Stimulated activated CD4-positive, alpha-beta T cell treated with anti-CD3 and anti-CD28 coated beads, Interleukin-15, amount 100 ng/mL, for 48 hours (primary cell): Measurements from ENCODE around the gene COX7A1.
"Not testable (repeated sequence)": the region's sequence is repeated elsewhere in the genome, so short reads cannot be mapped to it uniquely, and the experiment has no call there.

Experiments
- DNase-seq, 2 donors: peaks; one replicate each; pipeline ENCODE4 v3.0.0-alpha.2; 2020; ENCODE audit warnings: low read depth in 2 of 2

The COX7A1 gene

GRCh38 chr19:36152352-36153091 is at the start of gene COX7A1:
COX7A1 (minus strand) TSS chr19:36152447; CDS start chr19:36152407, 40 bp downstream.
- DNase-seq, result no peak

- no peak for DNase-seq
Observed at GRCh38 chr19:36201684-36202083, 49.4 kb upstream of the COX7A1 start.

GRCh38 chr19:36198119-36198518 is 45.9 kb upstream of the COX7A1 start:
- no peak for DNase-seq

GRCh38 chr19:36196249-36196648 is 44.0 kb upstream of the COX7A1 start:
- no peak for DNase-seq

GRCh38 chr19:36186722-36187121 is 34.5 kb upstream of the COX7A1 start:
- not testable (repeated sequence) for DNase-seq

- no peak for DNase-seq
Observed at GRCh38 chr19:36183245-36183628, 31.0 kb upstream of the COX7A1 start.

- DNase-seq, result no peak
Observed at GRCh38 chr19:36182612-36183244, 30.5 kb upstream of the COX7A1 start.

GRCh38 chr19:36179077-36179476 is 26.8 kb upstream of the COX7A1 start:
- DNase-seq, result not testable (repeated sequence)

GRCh38 chr19:36173846-36174245 is 21.6 kb upstream of the COX7A1 start:
- DNase-seq, result not testable (repeated sequence)

- no peak for DNase-seq
Observed at GRCh38 chr19:36172852-36173251, 20.6 kb upstream of the COX7A1 start.

GRCh38 chr19:36169084-36169760 is 17.0 kb upstream of the COX7A1 start:
- DNase-seq, result no peak

GRCh38 chr19:36163813-36164212 is 11.6 kb upstream of the COX7A1 start:
- no peak for DNase-seq

GRCh38 chr19:36160821-36161596 is 8.8 kb upstream of the COX7A1 start:
- no peak for DNase-seq

- DNase-seq, result no peak
Observed at GRCh38 chr19:36153126-36153525, 879 bp upstream of the COX7A1 start.

- no peak for DNase-seq
Observed at GRCh38 chr19:36152019-36152351, 262 bp downstream of the COX7A1 start.

- no peak for DNase-seq
Observed at GRCh38 chr19:36151144-36152018, 866 bp downstream of the COX7A1 start.

GRCh38 chr19:36150586-36150985 is 1.7 kb downstream of the COX7A1 start:
- DNase-seq, result no peak

- DNase-seq, result no peak
Observed at GRCh38 chr19:36149673-36150406, 2.4 kb downstream of the COX7A1 start.

- DNase-seq, result no peak
Observed at GRCh38 chr19:36144624-36145023, 7.6 kb downstream of the COX7A1 start.

- no peak for DNase-seq
Observed at GRCh38 chr19:36142496-36142895, 9.8 kb downstream of the COX7A1 start.

GRCh38 chr19:36142046-36142445 is 10.2 kb downstream of the COX7A1 start:
- DNase-seq, result no peak
